ENCODE measurements around the gene MICAL3. TPM values are rescaled to one million over a fixed set of nuclear protein-coding genes. Genes with fewer than 3 reads are reported as not detected.
"Not testable (repeated sequence)": the region's sequence is repeated elsewhere in the genome, so short reads cannot be mapped to it uniquely, and the experiment has no call there.

The MICAL3 gene
- total RNA-seq, 1 experiment from 2014 or later: 47.1 TPM

DNA sequence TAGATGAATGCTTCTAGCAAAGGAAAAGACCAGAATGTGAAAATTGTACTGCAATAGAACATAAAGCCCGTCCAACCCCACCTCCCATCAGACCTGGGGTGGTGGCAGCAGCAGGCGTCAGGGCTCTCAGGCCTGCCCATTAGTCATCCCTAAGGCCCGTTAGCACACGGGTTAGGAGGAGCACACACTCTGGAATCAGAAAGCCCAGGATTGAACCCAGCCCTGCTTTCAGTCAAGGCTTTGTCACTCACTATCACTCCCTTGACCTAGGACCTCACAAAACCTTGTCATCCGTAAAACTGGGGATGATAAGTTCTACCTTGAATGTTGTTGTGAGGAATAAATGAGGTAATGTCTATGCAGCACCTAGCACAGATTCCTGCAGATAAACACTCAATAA is 26.9 kb downstream of the MICAL3 start:
- H3K9me3 ChIP-seq (ENCODE audit: control insufficient read depth, insufficient read depth, low read depth, low read length): no peaks in the 10 kb centered on the region
- ATAC-seq: no peak
- intact Hi-C loops (cut with micrococcal nuclease; ENCODE audit: unreplicated experiment): no loop called here
- in situ Hi-C loops (cut with HindIII; ENCODE audit: low pct_unique_long_range_greater_than_20kb, low sequenced_read_pairs): no loop called here
- TF ChIP-seq TCF7L2 (IDR thresholded peaks at IDR 0.05; ENCODE audit: low read depth, low read length): no peak
- TF ChIP-seq, protein P1, sequence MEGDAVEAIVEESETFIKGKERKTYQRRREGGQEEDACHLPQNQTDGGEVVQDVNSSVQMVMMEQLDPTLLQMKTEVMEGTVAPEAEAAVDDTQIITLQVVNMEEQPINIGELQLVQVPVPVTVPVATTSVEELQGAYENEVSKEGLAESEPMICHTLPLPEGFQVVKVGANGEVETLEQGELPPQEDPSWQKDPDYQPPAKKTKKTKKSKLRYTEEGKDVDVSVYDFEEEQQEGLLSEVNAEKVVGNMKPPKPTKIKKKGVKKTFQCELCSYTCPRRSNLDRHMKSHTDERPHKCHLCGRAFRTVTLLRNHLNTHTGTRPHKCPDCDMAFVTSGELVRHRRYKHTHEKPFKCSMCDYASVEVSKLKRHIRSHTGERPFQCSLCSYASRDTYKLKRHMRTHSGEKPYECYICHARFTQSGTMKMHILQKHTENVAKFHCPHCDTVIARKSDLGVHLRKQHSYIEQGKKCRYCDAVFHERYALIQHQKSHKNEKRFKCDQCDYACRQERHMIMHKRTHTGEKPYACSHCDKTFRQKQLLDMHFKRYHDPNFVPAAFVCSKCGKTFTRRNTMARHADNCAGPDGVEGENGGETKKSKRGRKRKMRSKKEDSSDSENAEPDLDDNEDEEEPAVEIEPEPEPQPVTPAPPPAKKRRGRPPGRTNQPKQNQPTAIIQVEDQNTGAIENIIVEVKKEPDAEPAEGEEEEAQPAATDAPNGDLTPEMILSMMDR (IDR thresholded peaks at IDR 0.05): no peak
- TF ChIP-seq SIN3A (IDR thresholded peaks at IDR 0.05; ENCODE audit: borderline replicate concordance, insufficient read depth, low read depth, low read length): no peak
- H3K27me3 ChIP-seq (ENCODE audit: control insufficient read depth, insufficient read depth, low read length): no peaks in the 10 kb centered on the region
- ChIA-PET POLR2A (no interaction called here), CTCF (interaction anchor here (1.1 kb wide), 1 partner anchor 79 kb away, joined by 4 read pairs; no protein-coding TSS in a partner anchor)
- no peak overlapping the region for H3K27ac ChIP-seq (ENCODE audit: low read length)
- BruUV-seq (replicated peaks): TSS peak; percentile 51
- H3K36me3 ChIP-seq (ENCODE audit: control insufficient read depth, insufficient read depth, low read length): no peaks in the 10 kb centered on the region; the same call in 1 of the 2 replicates
- H3K4me3 ChIP-seq (ENCODE audit: low read depth in 2 of 2, low read length in 2 of 2): no peak overlapping the region
- H3K4me1 ChIP-seq (ENCODE audit: control insufficient read depth, insufficient read depth, low read length): peaks cover 10% of the 10 kb centered on the region
- no peak for DNase-seq (ENCODE audit: low read depth, low spot score)

DNA sequence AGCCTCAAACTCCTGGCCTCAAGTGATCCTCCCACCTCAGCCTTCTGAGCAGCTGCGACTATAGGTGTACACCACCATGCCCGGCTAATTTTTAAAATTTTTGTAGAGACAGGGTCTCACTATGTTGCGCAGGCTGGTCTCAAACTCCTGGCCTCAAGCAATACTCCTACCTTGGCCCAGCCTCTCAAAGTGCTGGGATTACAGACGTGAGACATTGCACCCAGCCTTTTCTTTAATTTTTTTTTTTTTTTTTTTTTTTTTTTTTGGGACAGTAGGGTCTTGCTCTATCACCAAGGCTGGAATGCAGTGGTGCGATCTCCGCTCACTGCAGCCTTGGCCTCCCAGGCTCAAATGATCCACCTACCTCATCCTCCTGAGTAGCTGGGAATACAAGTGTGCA is 29.1 kb downstream of the MICAL3 start:
- H3K9me3 ChIP-seq (ENCODE audit: control insufficient read depth, insufficient read depth, low read depth, low read length); BruUV-seq (replicated peaks); ATAC-seq; H3K27me3 ChIP-seq (ENCODE audit: control insufficient read depth, insufficient read depth, low read length); H3K36me3 ChIP-seq (ENCODE audit: control insufficient read depth, insufficient read depth, low read length); POLR2A ChIA-PET; H3K4me3 ChIP-seq (ENCODE audit: low read depth in 2 of 2, low read length in 2 of 2); in situ Hi-C loops (cut with HindIII; ENCODE audit: low pct_unique_long_range_greater_than_20kb, low sequenced_read_pairs); DNase-seq (ENCODE audit: low read depth, low spot score); intact Hi-C loops (cut with micrococcal nuclease; ENCODE audit: unreplicated experiment); H3K27ac ChIP-seq (ENCODE audit: low read length): not testable (repeated sequence)
- CTCF ChIA-PET: interaction anchor here (0.7 kb wide), 1 partner anchor 31 kb away, joined by 8 read pairs; no protein-coding TSS in a partner anchor
- peaks cover 10% of the 10 kb centered on the region for H3K4me1 ChIP-seq (ENCODE audit: control insufficient read depth, insufficient read depth, low read length)

DNA sequence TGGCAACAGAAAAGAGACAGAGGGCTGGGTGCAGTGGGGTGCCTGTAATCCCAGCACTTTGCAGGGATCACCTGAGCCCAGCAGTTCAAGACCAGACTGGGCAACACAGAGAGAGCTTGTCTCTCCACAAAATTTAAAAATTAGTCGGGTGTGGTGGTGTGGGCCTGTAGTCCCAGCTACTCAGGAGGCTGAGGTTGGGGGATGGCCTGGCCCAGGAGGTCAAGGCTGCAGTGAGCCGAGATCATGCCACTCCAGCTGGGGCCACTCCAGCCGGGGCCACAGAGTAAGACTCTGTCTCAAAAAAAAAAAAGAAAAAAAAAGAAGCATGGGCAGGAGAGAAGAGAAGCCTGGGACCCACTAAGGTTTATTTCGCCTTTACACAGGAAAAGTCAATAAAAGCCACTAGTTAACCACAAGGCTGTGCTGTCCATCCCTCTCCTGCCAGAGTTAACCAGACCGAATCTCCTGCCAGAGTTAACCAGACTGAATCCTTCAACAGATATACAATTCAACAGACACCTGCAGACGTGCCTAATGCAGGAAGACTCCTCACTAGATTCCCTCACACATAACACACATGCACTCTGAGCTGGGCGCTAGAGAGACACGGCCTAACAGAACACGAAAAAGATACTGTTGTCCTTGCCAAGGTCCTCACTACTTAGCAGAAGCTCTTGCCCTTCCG is 29.8 kb downstream of the MICAL3 start:
- ChIA-PET CTCF (no interaction called here), POLR2A (no interaction called here)
- H3K9me3 ChIP-seq (ENCODE audit: control insufficient read depth, insufficient read depth, low read depth, low read length): no peaks in the 10 kb centered on the region
- TF ChIP-seq POLR2AphosphoS5 (IDR thresholded peaks at IDR 0.05; ENCODE audit: low read depth, low read length) (no peak), SIN3A (IDR thresholded peaks at IDR 0.05; ENCODE audit: borderline replicate concordance, insufficient read depth, low read depth, low read length) (no peak), TCF7L2 (IDR thresholded peaks at IDR 0.05; ENCODE audit: low read depth, low read length) (no peak)
- TF ChIP-seq, protein P2, sequence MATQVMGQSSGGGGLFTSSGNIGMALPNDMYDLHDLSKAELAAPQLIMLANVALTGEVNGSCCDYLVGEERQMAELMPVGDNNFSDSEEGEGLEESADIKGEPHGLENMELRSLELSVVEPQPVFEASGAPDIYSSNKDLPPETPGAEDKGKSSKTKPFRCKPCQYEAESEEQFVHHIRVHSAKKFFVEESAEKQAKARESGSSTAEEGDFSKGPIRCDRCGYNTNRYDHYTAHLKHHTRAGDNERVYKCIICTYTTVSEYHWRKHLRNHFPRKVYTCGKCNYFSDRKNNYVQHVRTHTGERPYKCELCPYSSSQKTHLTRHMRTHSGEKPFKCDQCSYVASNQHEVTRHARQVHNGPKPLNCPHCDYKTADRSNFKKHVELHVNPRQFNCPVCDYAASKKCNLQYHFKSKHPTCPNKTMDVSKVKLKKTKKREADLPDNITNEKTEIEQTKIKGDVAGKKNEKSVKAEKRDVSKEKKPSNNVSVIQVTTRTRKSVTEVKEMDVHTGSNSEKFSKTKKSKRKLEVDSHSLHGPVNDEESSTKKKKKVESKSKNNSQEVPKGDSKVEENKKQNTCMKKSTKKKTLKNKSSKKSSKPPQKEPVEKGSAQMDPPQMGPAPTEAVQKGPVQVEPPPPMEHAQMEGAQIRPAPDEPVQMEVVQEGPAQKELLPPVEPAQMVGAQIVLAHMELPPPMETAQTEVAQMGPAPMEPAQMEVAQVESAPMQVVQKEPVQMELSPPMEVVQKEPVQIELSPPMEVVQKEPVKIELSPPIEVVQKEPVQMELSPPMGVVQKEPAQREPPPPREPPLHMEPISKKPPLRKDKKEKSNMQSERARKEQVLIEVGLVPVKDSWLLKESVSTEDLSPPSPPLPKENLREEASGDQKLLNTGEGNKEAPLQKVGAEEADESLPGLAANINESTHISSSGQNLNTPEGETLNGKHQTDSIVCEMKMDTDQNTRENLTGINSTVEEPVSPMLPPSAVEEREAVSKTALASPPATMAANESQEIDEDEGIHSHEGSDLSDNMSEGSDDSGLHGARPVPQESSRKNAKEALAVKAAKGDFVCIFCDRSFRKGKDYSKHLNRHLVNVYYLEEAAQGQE (IDR thresholded peaks at IDR 0.05; ENCODE audit: insufficient read depth in 1 of 2, low read depth in 2 of 2, low read length in 1 of 2): no peak
- TF ChIP-seq, protein P1 (IDR thresholded peaks at IDR 0.05): no peak
- BruUV-seq (replicated peaks): no TSS peak
- no peak overlapping the region for H3K27ac ChIP-seq (ENCODE audit: low read length)
- ATAC-seq (no peak), DNase-seq (ENCODE audit: low read depth, low spot score) (no peak)
- intact Hi-C loops (cut with micrococcal nuclease; ENCODE audit: unreplicated experiment) (no loop called here), in situ Hi-C loops (cut with HindIII; ENCODE audit: low pct_unique_long_range_greater_than_20kb, low sequenced_read_pairs) (no loop called here)
- peaks cover 7% of the 10 kb centered on the region for H3K4me1 ChIP-seq (ENCODE audit: control insufficient read depth, insufficient read depth, low read length)
- no peaks in the 10 kb centered on the region for H3K27me3 ChIP-seq (ENCODE audit: control insufficient read depth, insufficient read depth, low read length)
- no peak overlapping the region for H3K4me3 ChIP-seq (ENCODE audit: low read depth in 2 of 2, low read length in 2 of 2)
- no peaks in the 10 kb centered on the region for H3K36me3 ChIP-seq (ENCODE audit: control insufficient read depth, insufficient read depth, low read length)

DNA sequence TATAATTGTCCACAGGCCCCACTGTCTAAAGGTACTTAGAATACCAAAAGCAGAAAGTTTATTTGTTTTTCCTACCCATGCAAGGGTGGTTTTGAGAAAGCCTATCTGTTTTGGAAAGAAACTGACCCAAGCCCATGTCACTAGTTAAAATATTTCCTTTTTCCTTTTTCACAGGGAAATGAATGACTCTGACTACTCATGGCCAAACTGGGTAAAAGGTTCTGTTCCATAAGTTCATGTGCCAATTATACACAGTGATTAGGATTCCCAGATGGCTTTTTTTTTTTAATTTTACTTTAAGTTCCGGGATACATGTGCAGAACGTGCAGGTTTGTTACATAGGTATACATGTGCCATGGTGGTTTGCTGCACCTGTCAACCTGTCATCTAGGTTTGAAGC is 31.4 kb downstream of the MICAL3 start:
- BruUV-seq (replicated peaks); DNase-seq (ENCODE audit: low read depth, low spot score); H3K36me3 ChIP-seq (ENCODE audit: control insufficient read depth, insufficient read depth, low read length); intact Hi-C loops (cut with micrococcal nuclease; ENCODE audit: unreplicated experiment); in situ Hi-C loops (cut with HindIII; ENCODE audit: low pct_unique_long_range_greater_than_20kb, low sequenced_read_pairs); H3K27ac ChIP-seq (ENCODE audit: low read length); CTCF ChIA-PET; ATAC-seq; POLR2A ChIA-PET; H3K27me3 ChIP-seq (ENCODE audit: control insufficient read depth, insufficient read depth, low read length); H3K9me3 ChIP-seq (ENCODE audit: control insufficient read depth, insufficient read depth, low read depth, low read length); H3K4me3 ChIP-seq (ENCODE audit: low read depth in 2 of 2, low read length in 2 of 2): not testable (repeated sequence)
- peaks cover 10% of the 10 kb centered on the region for H3K4me1 ChIP-seq (ENCODE audit: control insufficient read depth, insufficient read depth, low read length)

Data from Panc1 (cell line).